HepG2 (cell line): ENCODE data around the gene ZCCHC18. TPM values are rescaled to one million over a fixed set of nuclear protein-coding genes. Genes with fewer than 3 reads are reported as not detected.

Experiments used
- ATAC-seq: fragments of 200-7000 bp; cut with Tn5 transposase; 3 replicates; pipeline ENCODE4 v1.9.1; 2020; ENCODE audit warnings: mild to moderate bottlenecking, moderate library complexity
- BruUV-seq: library from RNA; stranded (reverse); fragments of 400-500 nt; replicated peaks from 2 replicates; lab custom pipeline; 2021; lab: Mats Ljungman, UMichigan
- CTCF ChIA-PET: fragments of 300-600 bp; formaldehyde crosslinking; extraction: SDS; loops from one replicate; lab custom pipeline; 2021; ENCODE audit warnings: low total read pairs, inconsistent platforms, low intra/inter-chr PET ratio; lab: Yijun Ruan, JAX
- POLR2A ChIA-PET: fragments of 350-600 bp; sonication (Branson Sonifier 250); formaldehyde crosslinking; loops from one replicate; lab custom pipeline; 2020; ENCODE audit warnings: antibody characterized with exemption, inconsistent platforms; lab: Yijun Ruan, JAX
- DNase-seq: peaks from one replicate; pipeline ENCODE4 v3.0.0-alpha.2; 2015; ENCODE audit warnings: low spot score
- FAIRE-seq: peaks from 3 replicates; lab custom pipeline; 2011; peaks lifted over from hg19 to GRCh38; lab: Jason Lieb, UNC
- H2AFZ ChIP-seq: one replicate; pipeline ENCODE4 v1.6.1; 2011; ENCODE audit warnings: low read length, inconsistent platforms
- H3K27ac ChIP-seq: fragments of 300-600 bp; 3 replicates; pipeline ENCODE4 v1.8.0; 2011; ENCODE audit warnings: mixed run types, mild to moderate bottlenecking, mixed read lengths, low read length, inconsistent platforms; ENCODE audit not compliant: insufficient read depth; ENCODE audit errors: extremely low read length
- H3K27me3 ChIP-seq, 2 experiments: fragments of 200-600 bp in 1 of 2; 2 replicates in 1 of 2; 3 replicates in 1 of 2; pipeline versions ENCODE4 v1.6.0 to v1.8.0; 2011; ENCODE audit warnings: low read length in 2 of 2, mild to moderate bottlenecking in 2 of 2, moderate library complexity in 2 of 2, inconsistent platforms in 1 of 2; ENCODE audit not compliant: insufficient read depth in 2 of 2, control insufficient read depth in 1 of 2
- H3K36me3 ChIP-seq, 2 experiments: fragments of 200-600 bp in 1 of 2; replicated peaks in 1 of 2; 2 replicates in 1 of 2; 3 replicates in 1 of 2; pipeline versions ENCODE4 v1.5.1 to v1.8.0; 2011; ENCODE audit warnings: low read length in 2 of 2, inconsistent platforms in 1 of 2; ENCODE audit not compliant: insufficient read depth in 2 of 2, control insufficient read depth in 1 of 2
- H3K4me1 ChIP-seq: 2 replicates; pipeline ENCODE4 v1.5.1; 2012; ENCODE audit warnings: low read length, inconsistent platforms; ENCODE audit not compliant: insufficient read depth
- H3K4me2 ChIP-seq: 2 replicates; pipeline ENCODE4 v1.6.0; 2011; ENCODE audit warnings: low read depth, low read length, inconsistent platforms
- H3K4me3 ChIP-seq, 3 experiments: fragments of 200-600 bp in 1 of 3; sonication (generic), shearing (Covaris generic) in 1 of 3; replicated peaks in 1 of 3; 2 replicates each; pipeline ENCODE4 v1.5.1; 2011 to 2016; ENCODE audit warnings: low read length in 3 of 3, inconsistent platforms in 2 of 3, low read depth in 2 of 3, mild to moderate bottlenecking in 2 of 3, control low read depth in 1 of 3, mixed read lengths in 1 of 3; ENCODE audit not compliant: insufficient read depth in 1 of 3
- H3K79me2 ChIP-seq: one replicate; pipeline ENCODE4 v1.6.1; 2011; ENCODE audit warnings: low read length, inconsistent platforms; ENCODE audit not compliant: insufficient read depth
- H3K9ac ChIP-seq: 2 replicates; pipeline ENCODE4 v1.6.0; 2011; ENCODE audit warnings: mild to moderate bottlenecking, low read depth, low read length, inconsistent platforms; ENCODE audit not compliant: insufficient read depth
- H3K9me3 ChIP-seq: 2 replicates; pipeline ENCODE4 v1.5.1; 2012; ENCODE audit warnings: mild to moderate bottlenecking, low read length
- H4K20me1 ChIP-seq: 2 replicates; pipeline ENCODE4 v1.6.0; 2011; ENCODE audit warnings: inconsistent platforms, mild to moderate bottlenecking, low read length, moderate library complexity; ENCODE audit not compliant: insufficient read depth
- ARNTL ChIP-seq: sonication (generic); formaldehyde crosslinking; IDR thresholded peaks from 2 replicates; pipeline ENCODE4 v1.4.0; 2020; ENCODE audit warnings: mild to moderate bottlenecking, missing genetic modification reagents
- CBX5 ChIP-seq: sonication (generic); formaldehyde crosslinking; IDR thresholded peaks from 2 replicates; pipeline ENCODE4 v1.4.0; 2020; ENCODE audit warnings: missing genetic modification reagents, borderline replicate concordance
- MBD4 ChIP-seq: IDR thresholded peaks from 2 replicates; pipeline ENCODE4 v1.6.1; 2012; ENCODE audit warnings: low read length, inconsistent platforms, borderline replicate concordance
- POLR2AphosphoS2 ChIP-seq: IDR thresholded peaks from 2 replicates; pipeline ENCODE4 v1.6.1; 2011; ENCODE audit warnings: low read depth, low read length, improper control_type of control experiment
- SALL1 ChIP-seq: sonication (generic); formaldehyde crosslinking; IDR thresholded peaks from 2 replicates; pipeline ENCODE4 v1.8.0; 2022; ENCODE audit warnings: mild to moderate bottlenecking, missing genetic modification reagents
- SIN3A ChIP-seq: IDR thresholded peaks from 2 replicates; pipeline ENCODE4 v1.6.1; 2011; ENCODE audit warnings: low read depth, mild to moderate bottlenecking, control low read depth, low read length, borderline replicate concordance
- THAP11 ChIP-seq: IDR thresholded peaks from 2 replicates; pipeline ENCODE4 v1.6.1; 2016; ENCODE audit warnings: missing biosample characterization, missing genetic modification reagents
- ZNF205 ChIP-seq: IDR thresholded peaks from 2 replicates; pipeline ENCODE4 v1.6.1; 2018; ENCODE audit warnings: missing biosample characterization, missing genetic modification reagents
- ZNF232 ChIP-seq: sonication (generic); formaldehyde crosslinking; IDR thresholded peaks from 2 replicates; pipeline ENCODE4 v1.4.0; 2020; ENCODE audit warnings: missing genetic modification reagents, borderline replicate concordance
- ZNF382 ChIP-seq: sonication (generic); formaldehyde crosslinking; IDR thresholded peaks from 2 replicates; pipeline ENCODE4 v1.5.0; 2020; ENCODE audit warnings: missing genetic modification reagents, mild to moderate bottlenecking, borderline replicate concordance
- ZNF432 ChIP-seq: sonication (generic); formaldehyde crosslinking; IDR thresholded peaks from 2 replicates; pipeline ENCODE4 v1.5.0; 2020; ENCODE audit warnings: missing genetic modification reagents, mild to moderate bottlenecking, borderline replicate concordance
- ZNF703 ChIP-seq: sonication (generic); formaldehyde crosslinking; IDR thresholded peaks from 2 replicates; pipeline ENCODE4 v1.5.1; 2020; ENCODE audit warnings: missing genetic modification reagents, mild to moderate bottlenecking, moderate library complexity, borderline replicate concordance
- ZNF746 ChIP-seq: sonication (generic); formaldehyde crosslinking; IDR thresholded peaks from 2 replicates; pipeline ENCODE4 v1.8.0; 2022; ENCODE audit warnings: mild to moderate bottlenecking, missing genetic modification reagents
- ZNF816 ChIP-seq: sonication (generic); formaldehyde crosslinking; IDR thresholded peaks from 2 replicates; pipeline ENCODE4 v1.8.0; 2022; ENCODE audit warnings: missing genetic modification reagents, mild to moderate bottlenecking, borderline replicate concordance
- in situ Hi-C: cut with HindIII; loops from 2 replicates; pipeline ENCODE4 v1.10.0; 2017; ENCODE audit warnings: low pct_unique_long_range_greater_than_20kb; ENCODE audit not compliant: extremely low pct_ligation_motif_present
- intact Hi-C: fragments of 100-400 bp; cut with micrococcal nuclease; formaldehyde crosslinking; loops from one replicate; pipeline ENCODE4 v1.10.0; 2022; ENCODE audit not compliant: unreplicated experiment
- polyA plus RNA-seq, 8 experiments: library from polyadenylated mRNA; depleted of rRNA in 3 of 8; stranded (reverse) in 7 of 8; unstranded in 1 of 8; fragments of >200 nt; fragmentation: Illumina TruSeq in 4 of 8; extraction: Trizol in 4 of 8; gene quantifications; 2 replicates each; pipeline versions ENCODE4 v1.2.1 to v1.2.3, GENCODE V29; 2011 to 2016; ENCODE audit warnings: low read depth in 4 of 8, missing spikeins in 1 of 8, mixed read lengths in 1 of 8; ENCODE audit not compliant: insufficient read depth in 1 of 8
- total RNA-seq, 5 experiments: library from RNA; depleted of rRNA; stranded (reverse); fragments of >200 nt; fragmentation: Illumina TruSeq; extraction: Trizol; gene quantifications; 2 replicates each; pipeline ENCODE4 v1.2.3, GENCODE V29; 2016; ENCODE audit warnings: low read depth in 1 of 5
- TF ChIP-seq, protein P1 (sequence below): sonication (generic); formaldehyde crosslinking; IDR thresholded peaks from 2 replicates; pipeline ENCODE4 v1.9.0; 2021; ENCODE audit warnings: missing genetic modification reagents, borderline replicate concordance
- TF ChIP-seq, protein P2 (sequence below): sonication (generic); formaldehyde crosslinking; IDR thresholded peaks from 2 replicates; pipeline ENCODE4 v1.4.0; 2020; ENCODE audit warnings: mild to moderate bottlenecking, missing genetic modification reagents, borderline replicate concordance
- TF ChIP-seq, protein P3 (sequence below): sonication (generic); formaldehyde crosslinking; IDR thresholded peaks from 2 replicates; pipeline ENCODE4 v1.8.0; 2022; ENCODE audit warnings: missing genetic modification reagents, mild to moderate bottlenecking, borderline replicate concordance

ZCCHC18 gene
- total and polyA plus RNA-seq, 2 of the 13 experiments (the other 11 are each of a cell fraction or from before 2014, with no cell fraction given): 0.18 to 0.33 TPM

DNA sequence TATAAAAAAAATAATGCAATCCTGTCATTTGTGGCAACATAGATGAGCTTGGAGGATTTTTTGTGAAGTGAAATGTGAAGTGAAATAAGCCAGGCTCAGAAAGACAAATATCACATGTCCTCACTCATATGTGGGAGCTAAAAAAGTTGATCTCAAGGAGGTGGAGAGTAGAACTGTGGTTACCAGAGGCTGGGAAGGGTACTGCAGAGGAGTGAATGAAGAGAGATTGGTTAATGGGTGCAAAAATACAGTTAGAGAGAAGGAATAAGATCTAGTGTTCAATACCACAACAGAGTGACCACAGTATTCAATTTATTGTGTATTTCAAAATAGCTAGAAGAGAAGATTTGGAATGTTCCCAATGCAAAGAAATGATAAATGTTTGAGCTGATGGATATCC is 13.4 kb upstream of the ZCCHC18 start:
- POLR2A ChIA-PET: no interaction called here
- no peak for ATAC-seq
- Histone ChIP-seq H4K20me1 (no peaks in the 10 kb centered on the region), H3K27me3 (no peaks in the 10 kb centered on the region), H3K9me3 (no peaks in the 10 kb centered on the region), H3K36me3 (no peaks in the 10 kb centered on the region), H3K79me2 (no peaks in the 10 kb centered on the region), H3K9ac (no peak overlapping the region), H2AFZ (no peak overlapping the region), H3K4me3 (no peak overlapping the region), H3K4me1 (no peaks in the 10 kb centered on the region), H3K27ac (no peak overlapping the region), H3K4me2 (no peak overlapping the region)
- no TSS peak for BruUV-seq
- in situ Hi-C loops (no loop called here), intact Hi-C loops (loop anchor here (1.0 kb wide), 2 partner anchors 14 to 37 kb away; no protein-coding TSS in a partner anchor)
- CTCF ChIA-PET: interaction anchor here (1.2 kb wide), 1 partner anchor 37 kb away, joined by 4 read pairs; no protein-coding TSS in a partner anchor
- TF ChIP-seq, protein P1, sequence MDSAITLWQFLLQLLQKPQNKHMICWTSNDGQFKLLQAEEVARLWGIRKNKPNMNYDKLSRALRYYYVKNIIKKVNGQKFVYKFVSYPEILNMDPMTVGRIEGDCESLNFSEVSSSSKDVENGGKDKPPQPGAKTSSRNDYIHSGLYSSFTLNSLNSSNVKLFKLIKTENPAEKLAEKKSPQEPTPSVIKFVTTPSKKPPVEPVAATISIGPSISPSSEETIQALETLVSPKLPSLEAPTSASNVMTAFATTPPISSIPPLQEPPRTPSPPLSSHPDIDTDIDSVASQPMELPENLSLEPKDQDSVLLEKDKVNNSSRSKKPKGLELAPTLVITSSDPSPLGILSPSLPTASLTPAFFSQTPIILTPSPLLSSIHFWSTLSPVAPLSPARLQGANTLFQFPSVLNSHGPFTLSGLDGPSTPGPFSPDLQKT (CRISPR knock-in tag): no peak
- TF ChIP-seq THAP11 (CRISPR knock-in tag) (no peak), ZNF746 (CRISPR knock-in tag) (no peak), CBX5 (CRISPR knock-in tag) (no peak), ZNF232 (no peak), MBD4 (no peak), ARNTL (CRISPR knock-in tag) (no peak), ZNF205 (CRISPR knock-in tag) (no peak), ZNF816 (CRISPR knock-in tag) (no peak), ZNF703 (no peak), SALL1 (CRISPR knock-in tag) (no peak), SIN3A (no peak), ZNF432 (CRISPR knock-in tag) (no peak), POLR2AphosphoS2 (no peak), ZNF382 (CRISPR knock-in tag) (no peak)
- TF ChIP-seq, protein P2, sequence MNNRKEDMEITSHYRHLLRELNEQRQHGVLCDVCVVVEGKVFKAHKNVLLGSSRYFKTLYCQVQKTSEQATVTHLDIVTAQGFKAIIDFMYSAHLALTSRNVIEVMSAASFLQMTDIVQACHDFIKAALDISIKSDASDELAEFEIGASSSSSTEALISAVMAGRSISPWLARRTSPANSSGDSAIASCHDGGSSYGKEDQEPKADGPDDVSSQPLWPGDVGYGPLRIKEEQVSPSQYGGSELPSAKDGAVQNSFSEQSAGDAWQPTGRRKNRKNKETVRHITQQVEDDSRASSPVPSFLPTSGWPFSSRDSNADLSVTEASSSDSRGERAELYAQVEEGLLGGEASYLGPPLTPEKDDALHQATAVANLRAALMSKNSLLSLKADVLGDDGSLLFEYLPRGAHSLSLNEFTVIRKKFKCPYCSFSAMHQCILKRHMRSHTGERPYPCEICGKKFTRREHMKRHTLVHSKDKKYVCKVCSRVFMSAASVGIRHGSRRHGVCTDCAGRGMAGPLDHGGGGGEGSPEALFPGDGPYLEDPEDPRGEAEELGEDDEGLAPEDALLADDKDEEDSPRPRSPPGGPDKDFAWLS (CRISPR knock-in tag): no peak
- TF ChIP-seq, protein P3, sequence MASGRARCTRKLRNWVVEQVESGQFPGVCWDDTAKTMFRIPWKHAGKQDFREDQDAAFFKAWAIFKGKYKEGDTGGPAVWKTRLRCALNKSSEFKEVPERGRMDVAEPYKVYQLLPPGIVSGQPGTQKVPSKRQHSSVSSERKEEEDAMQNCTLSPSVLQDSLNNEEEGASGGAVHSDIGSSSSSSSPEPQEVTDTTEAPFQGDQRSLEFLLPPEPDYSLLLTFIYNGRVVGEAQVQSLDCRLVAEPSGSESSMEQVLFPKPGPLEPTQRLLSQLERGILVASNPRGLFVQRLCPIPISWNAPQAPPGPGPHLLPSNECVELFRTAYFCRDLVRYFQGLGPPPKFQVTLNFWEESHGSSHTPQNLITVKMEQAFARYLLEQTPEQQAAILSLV (CRISPR knock-in tag): no peak
- FAIRE-seq: no peak
- DNase-seq: no peak
